Measurements from ENCODE around the gene ORMDL1. TPM values are rescaled to one million over a fixed set of nuclear protein-coding genes. Genes with fewer than 3 reads are reported as not detected.

The ORMDL1 gene
- total and polyA plus RNA-seq, 2 of the 13 experiments (the other 11 are each of a cell fraction or from before 2014, with no cell fraction given): 67.5 to 160 TPM

- TF ChIP-seq PRDM10 (CRISPR knock-in tag; IDR thresholded peaks at IDR 0.05; ENCODE audit: low read depth) (no peak; the same call in 1 of the 2 replicates), ZXDC (CRISPR knock-in tag; IDR thresholded peaks at IDR 0.05) (no peak), CEBPZ (IDR thresholded peaks at IDR 0.05; ENCODE audit: low read length) (no peak), HDAC2 (CRISPR knock-in tag; IDR thresholded peaks at IDR 0.05) (peak; percentile 77), SKIL (CRISPR knock-in tag; IDR thresholded peaks at IDR 0.05; ENCODE audit: borderline replicate concordance) (no peak), SMYD3 (CRISPR knock-in tag; IDR thresholded peaks at IDR 0.05) (peak; percentile 93), SNAI1 (CRISPR knock-in tag; IDR thresholded peaks at IDR 0.05; ENCODE audit: borderline replicate concordance) (no peak), HDAC6 (IDR thresholded peaks at IDR 0.05; ENCODE audit: low read depth, low read length) (no peak), ZNF501 (CRISPR knock-in tag; IDR thresholded peaks at IDR 0.05) (peak; percentile 99), ZNF629 (CRISPR knock-in tag; conservative IDR thresholded peaks at IDR 0.05) (no peak; the same call in 1 of the 2 replicates), ZNF816 (CRISPR knock-in tag; IDR thresholded peaks at IDR 0.05; ENCODE audit: borderline replicate concordance) (no peak), U2AF2 (IDR thresholded peaks at IDR 0.05; ENCODE audit: low read depth, low read length) (no peak), NBN (conservative IDR thresholded peaks at IDR 0.05) (no peak), ZNF235 (CRISPR knock-in tag; IDR thresholded peaks at IDR 0.05; ENCODE audit: borderline replicate concordance) (no peak), POLR2G (IDR thresholded peaks at IDR 0.05; ENCODE audit: low read depth, low read length) (peak; percentile 99), JDP2 (CRISPR knock-in tag; IDR thresholded peaks at IDR 0.05; ENCODE audit: borderline replicate concordance) (no peak), HCFC1 (IDR thresholded peaks at IDR 0.05; ENCODE audit: low read depth, low read length) (0 out of 2 replicates have a peak, but pooled peaks have one; percentile 41)
Observed at GRCh38 chr2:189762551-189763298, 21.4 kb downstream of the ORMDL1 start, which contains the start of gene OSGEPL1 (continued).
